IPS-NIHi7 (cell line): ENCODE data around the gene TOLLIP.
A peak's percentile ranks its signal among the peaks of the same experiment; 100 is the strongest.
"Not testable (repeated sequence)": the region's sequence is repeated elsewhere in the genome, so short reads cannot be mapped to it uniquely, and the experiment has no call there.

Experiments
- DNase-seq: peaks from one replicate; pipeline ENCODE4 v3.0.0; 2012; ENCODE audit warnings: mixed read lengths; ENCODE audit errors: extremely low spot score

TOLLIP gene

DNA sequence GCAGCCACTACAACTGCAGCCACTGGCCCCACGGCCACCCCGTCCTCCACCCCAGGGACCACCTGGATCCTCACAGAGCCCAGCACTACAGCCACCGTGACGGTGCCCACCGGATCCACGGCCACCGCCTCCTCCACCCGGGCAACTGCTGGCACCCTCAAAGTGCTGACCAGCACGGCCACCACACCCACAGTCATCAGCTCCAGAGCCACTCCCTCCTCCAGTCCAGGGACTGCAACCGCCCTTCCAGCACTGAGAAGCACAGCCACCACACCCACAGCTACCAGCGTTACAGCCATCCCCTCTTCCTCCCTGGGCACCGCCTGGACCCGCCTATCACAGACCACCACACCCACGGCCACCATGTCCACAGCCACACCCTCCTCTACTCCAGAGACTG lies 63.1 kb downstream of the TOLLIP start:
- DNase-seq = not testable (repeated sequence)

DNA sequence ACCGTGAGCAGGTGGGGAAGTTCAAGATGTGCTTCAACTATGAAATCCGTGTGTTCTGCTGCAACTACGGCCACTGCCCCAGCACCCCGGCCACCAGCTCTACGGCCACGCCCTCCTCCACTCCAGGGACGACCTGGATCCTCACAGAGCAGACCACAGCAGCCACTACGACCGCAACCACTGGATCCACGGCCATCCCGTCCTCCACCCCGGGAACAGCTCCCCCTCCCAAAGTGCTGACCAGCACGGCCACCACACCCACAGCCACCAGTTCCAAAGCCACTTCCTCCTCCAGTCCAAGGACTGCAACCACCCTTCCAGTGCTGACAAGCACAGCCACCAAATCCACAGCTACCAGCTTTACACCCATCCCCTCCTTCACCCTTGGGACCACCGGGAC lies 63.7 kb downstream of the TOLLIP start:
- not testable (repeated sequence) for DNase-seq

DNA sequence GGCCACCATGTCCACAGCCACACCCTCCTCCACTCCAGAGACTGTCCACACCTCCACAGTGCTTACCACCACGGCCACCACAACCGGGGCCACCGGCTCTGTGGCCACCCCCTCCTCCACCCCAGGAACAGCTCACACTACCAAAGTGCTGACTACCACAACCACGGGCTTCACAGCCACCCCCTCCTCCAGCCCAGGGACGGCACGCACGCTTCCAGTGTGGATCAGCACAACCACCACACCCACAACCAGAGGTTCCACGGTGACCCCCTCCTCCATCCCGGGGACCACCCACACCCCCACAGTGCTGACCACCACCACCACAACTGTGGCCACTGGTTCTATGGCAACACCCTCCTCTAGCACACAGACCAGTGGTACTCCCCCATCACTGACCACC lies 64.9 kb downstream of the TOLLIP start:
- DNase-seq = not testable (repeated sequence)

DNA sequence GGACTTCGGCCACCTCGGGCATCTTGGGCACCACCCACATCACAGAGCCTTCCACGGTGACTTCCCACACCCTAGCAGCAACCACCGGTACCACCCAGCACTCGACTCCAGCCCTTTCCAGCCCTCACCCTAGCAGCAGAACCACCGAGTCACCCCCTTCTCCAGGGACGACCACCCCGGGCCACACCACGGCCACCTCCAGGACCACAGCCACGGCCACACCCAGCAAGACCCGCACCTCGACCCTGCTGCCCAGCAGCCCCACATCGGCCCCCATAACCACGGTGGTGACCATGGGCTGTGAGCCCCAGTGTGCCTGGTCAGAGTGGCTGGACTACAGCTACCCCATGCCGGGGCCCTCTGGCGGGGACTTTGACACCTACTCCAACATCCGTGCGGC lies 65.9 kb downstream of the TOLLIP start:
- DNase-seq = not testable (repeated sequence)

DNA sequence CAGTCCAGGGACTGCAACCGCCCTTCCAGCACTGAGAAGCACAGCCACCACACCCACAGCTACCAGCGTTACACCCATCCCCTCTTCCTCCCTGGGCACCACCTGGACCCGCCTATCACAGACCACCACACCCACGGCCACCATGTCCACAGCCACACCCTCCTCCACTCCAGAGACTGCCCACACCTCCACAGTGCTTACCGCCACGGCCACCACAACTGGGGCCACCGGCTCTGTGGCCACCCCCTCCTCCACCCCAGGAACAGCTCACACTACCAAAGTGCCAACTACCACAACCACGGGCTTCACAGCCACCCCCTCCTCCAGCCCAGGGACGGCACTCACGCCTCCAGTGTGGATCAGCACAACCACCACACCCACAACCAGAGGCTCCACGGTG lies 66.7 kb downstream of the TOLLIP start:
- DNase-seq = not testable (repeated sequence)

DNA sequence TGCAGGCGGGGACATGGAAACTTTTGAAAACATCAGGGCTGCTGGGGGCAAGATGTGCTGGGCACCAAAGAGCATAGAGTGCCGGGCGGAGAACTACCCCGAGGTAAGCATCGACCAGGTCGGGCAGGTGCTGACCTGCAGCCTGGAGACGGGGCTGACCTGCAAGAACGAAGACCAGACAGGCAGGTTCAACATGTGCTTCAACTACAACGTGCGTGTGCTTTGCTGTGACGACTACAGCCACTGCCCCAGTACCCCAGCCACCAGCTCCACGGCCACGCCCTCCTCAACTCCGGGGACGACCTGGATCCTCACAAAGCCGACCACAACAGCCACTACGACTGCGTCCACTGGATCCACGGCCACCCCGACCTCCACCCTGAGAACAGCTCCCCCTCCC lies 67.1 kb downstream of the TOLLIP start:
- DNase-seq = no peak

DNA sequence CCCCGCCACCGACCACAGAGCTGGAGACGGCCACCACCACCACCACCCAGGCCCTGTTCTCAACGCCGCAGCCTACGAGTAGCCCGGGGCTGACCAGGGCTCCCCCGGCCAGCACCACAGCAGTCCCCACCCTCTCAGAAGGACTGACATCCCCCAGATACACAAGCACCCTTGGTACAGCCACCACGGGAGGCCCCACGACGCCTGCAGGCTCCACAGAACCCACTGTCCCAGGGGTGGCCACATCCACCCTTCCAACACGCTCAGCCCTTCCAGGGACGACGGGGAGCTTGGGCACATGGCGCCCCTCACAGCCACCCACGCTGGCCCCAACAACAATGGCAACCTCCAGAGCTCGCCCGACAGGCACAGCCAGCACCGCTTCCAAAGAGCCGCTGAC lies 67.7 kb downstream of the TOLLIP start:
- no peak for DNase-seq

DNA sequence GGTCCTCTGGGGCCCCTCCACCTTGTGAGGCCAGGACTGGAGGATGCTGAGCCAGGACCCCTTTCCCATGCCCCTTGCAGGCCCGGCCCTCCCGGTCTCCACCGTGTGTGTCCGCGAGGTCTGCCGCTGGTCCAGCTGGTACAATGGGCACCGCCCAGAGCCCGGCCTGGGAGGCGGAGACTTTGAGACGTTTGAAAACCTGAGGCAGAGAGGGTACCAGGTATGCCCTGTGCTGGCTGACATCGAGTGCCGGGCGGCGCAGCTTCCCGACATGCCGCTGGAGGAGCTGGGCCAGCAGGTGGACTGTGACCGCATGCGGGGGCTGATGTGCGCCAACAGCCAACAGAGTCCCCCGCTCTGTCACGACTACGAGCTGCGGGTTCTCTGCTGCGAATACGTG lies 68.7 kb downstream of the TOLLIP start:
- DNase-seq = no peak

DNA sequence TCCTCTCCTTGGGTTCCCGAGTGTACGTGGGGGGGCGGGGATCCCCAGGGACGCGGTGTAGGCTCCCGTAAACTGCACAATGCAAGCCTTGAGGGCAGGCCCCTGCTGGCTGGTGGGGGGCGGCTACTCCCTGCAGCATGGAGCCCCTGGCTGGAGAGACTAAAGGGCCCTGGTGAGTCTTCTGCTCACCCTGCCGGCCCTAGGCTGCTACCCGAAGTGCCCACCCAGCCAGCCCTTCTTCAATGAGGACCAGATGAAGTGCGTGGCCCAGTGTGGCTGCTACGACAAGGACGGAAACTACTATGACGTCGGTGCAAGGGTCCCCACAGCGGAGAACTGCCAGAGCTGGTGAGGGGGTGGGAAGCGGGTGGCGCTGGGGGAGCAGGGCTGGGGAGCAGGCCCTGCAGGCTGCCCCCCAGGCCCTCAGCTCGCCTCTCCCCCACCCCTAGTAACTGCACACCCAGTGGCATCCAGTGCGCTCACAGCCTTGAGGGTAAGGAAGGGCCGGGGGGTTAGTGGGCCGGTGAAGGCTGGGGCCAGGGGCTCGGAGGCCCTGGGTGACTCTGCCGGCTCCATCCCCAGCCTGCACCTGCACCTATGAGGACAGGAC lies 69.7 kb downstream of the TOLLIP start:
- no peak for DNase-seq

DNA sequence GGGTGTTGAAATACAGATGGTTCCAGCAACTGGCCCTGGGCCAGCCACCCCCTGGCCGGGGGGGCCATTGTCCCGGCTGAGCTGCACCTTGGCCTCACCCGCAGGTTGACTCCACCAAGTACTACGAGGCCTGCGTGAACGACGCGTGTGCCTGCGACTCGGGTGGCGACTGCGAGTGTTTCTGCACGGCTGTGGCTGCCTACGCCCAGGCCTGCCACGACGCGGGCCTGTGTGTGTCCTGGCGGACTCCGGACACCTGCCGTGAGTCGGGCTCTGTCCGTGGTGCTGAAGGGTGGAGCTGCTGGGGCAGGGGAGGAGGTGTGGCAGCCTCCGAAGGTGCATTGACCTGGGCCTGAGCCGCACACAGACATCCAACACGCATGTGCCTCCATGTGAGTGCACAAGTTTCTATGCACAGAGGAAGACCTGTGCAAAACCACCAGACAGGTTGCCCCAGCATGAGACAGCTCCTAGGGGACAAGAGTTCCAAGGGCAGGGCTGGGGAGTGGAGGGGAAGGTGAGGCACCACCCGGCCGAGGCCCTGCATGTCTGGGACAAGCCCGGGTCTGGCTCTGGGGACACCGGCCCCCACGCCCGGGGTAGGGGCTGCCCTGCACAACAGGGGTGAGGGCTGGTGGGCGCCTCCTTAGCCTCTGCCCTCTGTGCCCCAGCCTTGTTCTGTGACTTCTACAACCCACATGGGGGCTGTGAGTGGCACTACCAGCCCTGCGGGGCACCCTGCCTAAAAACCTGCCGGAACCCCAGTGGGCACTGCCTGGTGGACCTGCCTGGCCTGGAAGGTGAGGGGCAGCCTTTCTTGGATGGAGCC lies 70.5 kb downstream of the TOLLIP start:
- DNase-seq = peak; percentile 93

DNA sequence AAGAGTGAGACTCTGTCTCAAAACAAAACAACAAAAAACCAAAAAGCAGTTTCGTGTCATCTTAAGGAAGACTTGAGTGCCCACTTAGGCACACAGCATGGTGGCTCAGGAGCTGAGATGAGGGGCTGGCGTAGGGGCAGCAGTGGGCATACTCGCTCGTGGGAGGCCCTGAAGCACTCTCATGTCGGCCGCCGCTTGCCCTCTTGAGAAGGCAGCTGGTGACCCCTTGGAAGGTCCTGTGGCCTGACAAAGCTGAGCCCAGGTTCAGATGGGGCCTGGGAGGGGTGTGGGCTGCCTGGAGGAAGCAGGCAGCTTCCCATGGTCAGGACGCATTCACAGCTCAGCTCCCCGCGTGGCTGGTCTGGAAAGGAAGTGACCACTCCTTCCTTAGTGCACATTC lies 71.6 kb downstream of the TOLLIP start:
- DNase-seq = no peak

DNA sequence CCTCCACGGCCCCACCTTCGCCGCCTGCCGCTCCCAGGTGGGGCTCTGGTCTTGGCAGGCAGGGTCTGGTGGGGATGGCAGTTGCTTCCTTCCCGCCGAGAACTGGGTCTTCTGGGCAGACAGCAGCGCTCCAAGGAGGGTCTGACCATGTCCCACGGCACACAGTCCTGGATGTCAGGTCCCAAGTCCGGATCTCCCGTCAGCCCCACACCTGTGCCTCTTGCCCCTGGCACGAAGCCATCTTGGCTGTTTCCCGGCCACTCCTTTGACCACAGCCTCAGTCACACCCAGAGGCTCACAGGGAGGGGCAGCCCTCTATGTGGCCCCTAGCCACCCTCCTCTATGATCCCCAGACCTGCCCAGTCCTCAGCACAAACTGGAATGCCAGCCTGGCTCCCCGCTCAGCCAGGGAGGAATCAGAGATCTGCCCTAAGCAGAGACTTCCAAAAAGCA lies 72.3 kb downstream of the TOLLIP start:
- DNase-seq = no peak

DNA sequence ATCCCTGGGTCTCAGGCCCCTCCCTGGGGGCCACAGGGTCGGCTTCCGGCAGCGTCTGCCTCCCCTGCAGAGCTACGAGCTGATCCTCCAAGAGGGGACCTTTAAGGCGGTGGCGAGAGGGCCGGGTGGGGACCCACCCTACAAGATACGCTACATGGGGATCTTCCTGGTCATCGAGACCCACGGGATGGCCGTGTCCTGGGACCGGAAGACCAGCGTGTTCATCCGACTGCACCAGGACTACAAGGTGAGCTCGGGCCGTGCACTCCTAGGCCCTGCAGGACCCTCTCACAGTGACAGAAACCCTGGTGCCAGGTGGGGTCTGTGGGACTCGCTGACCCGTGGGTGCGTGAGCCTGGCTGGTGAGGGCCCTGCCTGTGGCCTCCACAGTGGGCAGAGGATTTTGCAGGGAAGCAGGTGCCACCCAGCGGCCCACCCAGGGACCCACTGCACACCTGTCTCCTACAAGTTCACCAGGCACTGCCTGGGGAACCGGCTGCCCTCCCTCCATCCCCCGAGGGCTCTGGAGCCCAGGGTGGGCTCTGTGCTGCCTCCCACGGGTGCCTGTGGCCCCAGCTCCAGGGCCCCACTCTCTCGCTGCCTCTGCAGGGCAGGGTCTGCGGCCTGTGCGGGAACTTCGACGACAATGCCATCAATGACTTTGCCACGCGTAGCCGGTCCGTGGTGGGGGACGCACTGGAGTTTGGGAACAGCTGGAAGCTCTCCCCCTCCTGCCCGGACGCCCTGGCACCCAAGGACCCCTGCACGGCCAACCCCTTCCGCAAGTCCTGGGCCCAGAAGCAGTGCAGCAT lies 72.9 kb downstream of the TOLLIP start:
- no peak for DNase-seq

DNA sequence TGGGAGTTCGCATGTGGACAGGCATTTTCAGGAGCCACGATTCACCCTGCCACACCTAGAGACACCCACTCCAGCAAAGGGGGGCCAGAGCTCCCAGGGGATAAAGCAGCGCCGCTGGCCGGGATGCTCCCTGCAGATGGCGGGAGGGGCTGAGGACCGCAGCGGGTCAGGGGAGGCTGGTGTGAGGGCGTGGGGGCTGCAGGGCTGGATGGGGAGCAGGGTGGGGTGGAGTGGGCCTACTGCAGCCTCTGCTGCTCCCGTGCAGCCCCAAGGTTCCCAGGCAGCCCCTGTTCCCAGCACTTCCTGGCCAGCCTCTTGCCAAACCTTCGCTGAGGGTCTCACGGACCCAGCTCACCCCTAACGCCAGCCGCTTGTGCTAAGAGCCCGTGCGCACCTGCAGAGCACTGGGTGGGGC lies 73.5 kb downstream of the TOLLIP start:
- DNase-seq = no peak

DNA sequence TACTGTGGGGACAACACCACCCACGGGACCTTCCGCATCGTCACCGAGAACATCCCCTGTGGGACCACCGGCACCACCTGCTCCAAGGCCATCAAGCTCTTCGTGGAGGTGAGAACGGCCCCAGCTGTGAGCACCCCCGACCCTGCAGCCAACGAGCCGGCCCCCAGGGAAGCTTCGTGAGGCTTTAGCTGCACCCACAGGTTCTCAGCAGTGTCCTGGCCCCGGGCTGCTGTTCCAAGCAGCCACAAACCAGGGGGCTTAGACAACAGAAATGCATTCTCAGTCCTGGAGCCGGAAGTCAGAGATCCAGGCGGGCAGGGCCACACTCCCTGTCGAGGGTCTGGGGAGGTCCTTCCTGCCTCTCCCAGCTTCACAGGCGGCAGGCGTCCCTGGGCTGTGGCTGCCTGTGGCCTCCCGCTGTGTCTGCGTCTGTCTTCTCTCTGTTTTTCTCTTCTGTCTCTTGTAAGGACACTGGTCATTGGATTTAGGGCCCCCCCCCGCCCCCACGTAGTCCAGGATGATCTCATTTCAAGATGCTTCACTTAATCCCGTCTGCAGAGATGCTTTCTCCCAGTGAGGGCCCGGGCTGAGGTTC lies 74.0 kb downstream of the TOLLIP start:
- DNase-seq = no peak

DNA sequence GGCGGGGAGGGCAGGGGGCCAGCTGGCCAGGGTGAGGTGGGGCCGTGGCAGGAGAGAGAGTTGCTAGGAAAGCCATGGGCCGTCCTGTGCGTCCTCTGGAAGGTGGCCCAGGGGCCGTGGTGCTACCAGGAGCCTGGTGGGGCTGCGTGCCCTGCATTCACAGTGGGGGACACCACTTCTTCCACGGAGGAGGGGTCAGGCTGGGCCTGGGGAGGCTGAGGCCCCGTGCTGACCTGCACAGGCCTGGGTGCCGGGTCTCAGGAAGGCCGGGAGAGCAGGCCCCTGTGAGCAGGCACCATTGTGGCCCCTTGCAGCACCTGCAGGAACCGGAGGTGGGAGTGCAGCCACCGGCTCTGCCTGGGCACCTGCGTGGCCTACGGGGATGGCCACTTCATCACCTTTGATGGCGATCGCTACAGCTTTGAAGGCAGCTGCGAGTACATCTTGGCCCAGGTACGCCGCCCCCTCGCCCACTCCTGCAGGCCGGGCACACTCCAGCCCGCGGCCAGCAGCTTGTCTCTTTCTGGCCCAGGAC lies 74.6 kb downstream of the TOLLIP start:
- DNase-seq = no peak

DNA sequence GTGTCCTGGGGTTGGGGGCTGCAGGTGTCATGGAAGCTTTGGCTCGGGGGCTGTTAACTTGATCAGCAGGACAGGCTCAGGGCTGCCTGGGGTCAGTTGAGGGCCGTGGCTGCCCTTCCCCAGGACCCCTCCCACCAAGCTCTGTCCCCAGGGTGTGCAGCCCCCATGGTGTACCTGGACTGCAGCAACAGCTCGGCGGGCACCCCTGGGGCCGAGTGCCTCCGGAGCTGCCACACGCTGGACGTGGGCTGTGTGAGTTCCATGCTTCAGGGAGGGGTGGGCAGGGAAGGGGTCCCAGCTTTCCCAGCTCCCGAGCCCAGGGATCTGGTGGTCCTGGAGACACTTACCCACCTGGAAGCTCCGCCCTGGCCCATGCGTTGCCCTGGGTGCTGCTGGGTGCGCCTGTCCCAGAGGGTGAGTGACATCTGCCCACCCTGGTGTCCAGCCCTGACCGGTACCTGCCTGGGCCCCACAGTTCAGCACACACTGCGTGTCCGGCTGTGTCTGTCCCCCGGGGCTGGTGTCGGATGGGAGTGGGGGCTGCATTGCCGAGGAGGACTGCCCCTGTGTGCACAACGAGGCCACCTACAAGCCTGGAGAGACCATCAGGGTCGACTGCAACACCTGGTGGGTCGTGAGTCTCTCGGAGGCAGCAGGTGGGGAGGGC lies 75.2 kb downstream of the TOLLIP start:
- no peak for DNase-seq

DNA sequence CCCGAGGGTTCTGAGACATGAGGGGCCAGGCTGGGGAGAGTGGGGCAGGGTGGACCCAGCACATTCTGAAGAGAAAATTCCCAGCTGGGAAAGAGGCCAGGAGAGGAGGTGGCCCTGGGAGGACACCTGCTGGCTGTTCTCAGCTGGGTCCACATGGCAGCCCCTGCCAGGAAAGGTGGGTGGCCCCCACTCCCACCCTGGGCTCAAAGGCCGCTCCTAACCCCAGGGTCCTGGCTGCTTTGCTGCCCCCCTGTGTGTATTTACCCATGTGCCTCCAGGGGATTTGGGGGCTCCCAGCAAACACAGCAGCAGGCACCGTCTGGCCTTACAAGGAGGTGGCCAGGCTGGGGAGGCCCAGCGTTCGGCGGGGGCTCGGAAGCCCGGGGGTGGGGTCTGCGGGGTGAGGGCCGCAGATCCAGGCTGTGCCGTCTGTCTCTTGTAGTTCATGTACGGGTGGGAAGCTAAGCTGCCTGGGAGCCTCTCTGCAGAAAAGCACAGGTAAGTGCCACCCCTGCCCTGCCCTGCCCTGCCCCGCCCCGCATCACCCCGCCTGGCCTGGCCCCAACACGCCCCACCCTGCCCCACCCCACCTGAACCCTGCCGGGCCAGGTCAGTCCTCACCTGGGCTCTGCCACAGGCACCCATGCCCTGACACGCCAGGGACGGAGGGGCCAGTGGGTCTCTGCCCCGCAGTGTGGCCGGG lies 75.9 kb downstream of the TOLLIP start:
- no peak for DNase-seq

DNA sequence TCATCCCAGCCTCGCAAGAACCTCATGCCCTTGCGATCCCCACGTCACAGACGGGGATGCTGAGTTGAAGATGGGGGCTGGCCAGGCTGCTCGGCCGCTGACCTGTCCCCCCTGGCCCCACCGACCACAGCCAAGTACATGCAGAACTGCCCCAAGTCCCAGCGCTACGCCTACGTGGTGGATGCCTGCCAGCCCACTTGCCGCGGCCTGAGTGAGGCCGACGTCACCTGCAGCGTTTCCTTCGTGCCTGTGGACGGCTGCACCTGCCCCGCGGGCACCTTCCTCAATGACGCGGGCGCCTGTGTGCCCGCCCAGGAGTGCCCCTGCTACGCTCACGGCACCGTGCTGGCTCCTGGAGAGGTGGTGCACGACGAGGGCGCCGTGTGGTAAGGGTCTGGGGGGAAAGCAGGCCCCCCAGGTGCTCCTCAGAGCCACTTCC lies 76.5 kb downstream of the TOLLIP start:
- DNase-seq = no peak

DNA sequence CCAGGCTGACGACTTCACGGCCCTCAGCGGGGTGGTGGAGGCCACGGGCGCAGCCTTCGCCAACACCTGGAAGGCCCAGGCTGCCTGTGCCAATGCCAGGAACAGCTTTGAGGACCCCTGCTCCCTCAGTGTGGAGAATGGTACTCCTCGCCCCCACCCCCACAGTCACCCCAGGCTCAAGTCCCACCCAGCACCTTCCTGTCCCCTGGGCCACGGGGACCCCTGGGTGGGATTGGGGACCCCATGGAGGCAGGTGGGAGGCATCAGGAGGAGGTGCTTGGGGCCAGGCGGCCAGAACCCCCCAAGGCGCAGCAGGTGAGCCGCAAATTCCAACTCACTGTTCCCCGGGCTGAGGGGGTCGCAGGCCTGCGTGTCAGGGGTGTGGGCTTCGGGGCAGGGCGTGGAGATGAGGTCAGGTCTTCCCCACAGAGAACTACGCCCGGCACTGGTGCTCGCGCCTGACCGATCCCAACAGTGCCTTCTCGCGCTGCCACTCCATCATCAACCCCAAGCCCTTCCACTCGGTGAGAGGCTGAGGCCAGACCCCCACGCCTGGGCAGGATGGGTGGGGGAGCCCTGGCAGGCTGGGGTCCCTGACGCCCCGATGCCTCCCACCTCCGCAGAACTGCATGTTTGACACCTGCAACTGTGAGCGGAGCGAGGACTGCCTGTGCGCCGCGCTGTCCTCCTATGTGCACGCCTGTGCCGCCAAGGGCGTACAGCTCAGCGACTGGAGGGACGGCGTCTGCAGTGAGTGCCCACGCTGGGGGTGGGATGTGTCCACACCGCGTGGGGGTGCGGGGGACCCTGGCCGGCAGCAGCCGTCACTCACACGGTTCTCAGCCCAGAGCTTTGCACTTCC lies 77.2 kb downstream of the TOLLIP start:
- no peak for DNase-seq
